RWPE1 (cell line): ENCODE results near the gene SLC12A8.

ENCODE experiments used
- CTCF ChIA-PET: fragments of 350-600 bp; sonication (Branson Sonifier 250); formaldehyde crosslinking; extraction: SDS; loops from one replicate; lab custom pipeline; 2021; lab: Yijun Ruan, JAX
- POLR2A ChIA-PET: fragments of 400-600 bp; formaldehyde crosslinking; extraction: SDS; loops from one replicate; lab custom pipeline; 2020; ENCODE audit warnings: antibody characterized with exemption; ENCODE audit not compliant: low non-redundant PET; lab: Yijun Ruan, JAX
- DNase-seq: peaks from one replicate; pipeline ENCODE4 v3.0.0; 2012; ENCODE audit warnings: low spot score
- H3K27ac ChIP-seq: fragments of 450-650 bp; 2 replicates; pipeline ENCODE4 v1.5.1; 2017
- CTCF ChIP-seq: fragments of 450-650 bp; conservative IDR thresholded peaks from 2 replicates; pipeline ENCODE4 v1.5.1; 2017; ENCODE audit warnings: low read depth, mild to moderate bottlenecking

SLC12A8 gene

GRCh38 chr3:125221831-125222230, 9.3 kb upstream of the SLC12A8 start:
- no peak overlapping the region for H3K27ac ChIP-seq
- TF ChIP-seq CTCF, result no peak
- POLR2A ChIA-PET, result no interaction called here
- CTCF ChIA-PET, result interaction anchor here (0.7 kb wide), 1 partner anchor 35 kb away, joined by 3 read pairs; no protein-coding TSS in a partner anchor
- DNase-seq, result no peak

GRCh38 chr3:125220727-125221429, 8.3 kb upstream of the SLC12A8 start:
- no peak overlapping the region for H3K27ac ChIP-seq
- no peak for TF ChIP-seq CTCF
- CTCF ChIA-PET, result interaction anchor here (0.7 to 0.8 kb wide), 2 partner anchors 28 to 35 kb away, joined by 3 to 4 read pairs; no protein-coding TSS in a partner anchor
- no peak for DNase-seq
- POLR2A ChIA-PET, result no interaction called here

- POLR2A ChIA-PET, result no interaction called here
- no peak for TF ChIP-seq CTCF
- no peak overlapping the region for H3K27ac ChIP-seq
- no peak for DNase-seq
- CTCF ChIA-PET, result no interaction called here
Measured at GRCh38 chr3:125220183-125220582, 7.6 kb upstream of the SLC12A8 start.

GRCh38 chr3:125219261-125219701, 6.7 kb upstream of the SLC12A8 start:
- no peak overlapping the region for H3K27ac ChIP-seq
- DNase-seq, result no peak
- TF ChIP-seq CTCF, result no peak
- CTCF ChIA-PET, result interaction anchor here (1.0 kb wide), 1 partner anchor 9 kb away, joined by 3 read pairs; no protein-coding TSS in a partner anchor
- POLR2A ChIA-PET, result no interaction called here

GRCh38 chr3:125214738-125215137, 2.2 kb upstream of the SLC12A8 start:
- ChIA-PET POLR2A (no interaction called here), CTCF (no interaction called here)
- no peak for TF ChIP-seq CTCF
- no peak overlapping the region for H3K27ac ChIP-seq
- no peak for DNase-seq

GRCh38 chr3:125213946-125214542, 1.5 kb upstream of the SLC12A8 start:
- CTCF ChIA-PET, result no interaction called here
- no peak overlapping the region for H3K27ac ChIP-seq
- TF ChIP-seq CTCF, result no peak
- POLR2A ChIA-PET, result no interaction called here
- DNase-seq, result no peak
